Gastrocnemius medialis (tissue), 4 donors: ENCODE results near the gene ATP10A. TPM values are rescaled to one million over a fixed set of nuclear protein-coding genes. Genes with fewer than 3 reads are reported as not detected.

Experiments
- ATAC-seq, 2 donors: fragments of 150-250 bp; one replicate each; pipeline ENCODE4 v1.9.1; 2016
- DNase-seq, 2 donors: peaks; one replicate each; pipeline ENCODE4 v3.0.0-alpha.2; 2019
- H3K27ac ChIP-seq, 4 donors: fragments of 200-600 bp; sonication (generic); 1 replicate in 1 of 4; 2 replicates in 3 of 4; pipeline ENCODE4 v1.5.1; 2016 to 2018; ENCODE audit warnings: mild to moderate bottlenecking in 2 of 4, moderate library complexity in 1 of 4
- H3K27me3 ChIP-seq, 3 donors: fragments of 200-600 bp; sonication (generic) in 2 of 3; 1 replicate in 1 of 3; 2 replicates in 2 of 3; pipeline versions ENCODE4 v1.5.1 to v1.6.0; 2016 to 2019; ENCODE audit warnings: mild to moderate bottlenecking in 1 of 3, moderate library complexity in 1 of 3
- H3K36me3 ChIP-seq, 2 donors: fragments of 200-600 bp; sonication (generic) in 1 of 2; one replicate each; pipeline ENCODE4 v1.5.1; 2017 to 2018
- H3K4me1 ChIP-seq, 2 donors: fragments of 200-600 bp; sonication (generic) in 1 of 2; one replicate each; pipeline ENCODE4 v1.5.1; 2016 to 2017; ENCODE audit warnings: mild to moderate bottlenecking in 2 of 2
- H3K4me3 ChIP-seq, 4 donors: fragments of 200-600 bp; sonication (generic) in 3 of 4; 1 replicate in 1 of 4; 2 replicates in 3 of 4; pipeline ENCODE4 v1.5.1; 2016 to 2019; ENCODE audit warnings: mild to moderate bottlenecking in 2 of 4
- H3K9me3 ChIP-seq, 3 donors: fragments of 200-600 bp; sonication (generic) in 2 of 3; 1 replicate in 1 of 3; 2 replicates in 2 of 3; pipeline ENCODE4 v1.5.1; 2016 to 2019
- POLR2A ChIP-seq, 2 donors: fragments of 450-650 bp; IDR thresholded peaks; one replicate each; pipeline ENCODE4 v1.6.1; 2017; ENCODE audit warnings: antibody characterized with exemption in 2 of 2, mild to moderate bottlenecking in 2 of 2, moderate library complexity in 2 of 2
- in situ Hi-C, 4 donors: fragments of 200-750 bp; cut with MboI; loops; one replicate each; pipeline versions ENCODE4 v1.15.0 to v1.8.0; 2017; ENCODE audit warnings: low sequenced_read_pairs in 4 of 4
- intact Hi-C: fragments of 100-400 bp; cut with DNase I; formaldehyde crosslinking; loops from one replicate; pipeline ENCODE4 v1.15.1; 2023; ENCODE audit warnings: low total_unique reads
- total RNA-seq, 4 donors: library from RNA; depleted of rRNA; stranded (reverse); fragments of >200 nt; gene quantifications; one replicate each; pipeline versions ENCODE4 v1.1.0 to v1.2.3, GENCODE V29; 2016
- TF ChIP-seq, protein P1 (sequence below), 5 experiments: fragments of 450-650 bp in 3 of 5; fragments of 200-600 bp in 2 of 5; sonication (generic) in 2 of 5; IDR thresholded peaks in 4 of 5; conservative IDR thresholded peaks in 1 of 5; 1 replicate in 4 of 5; 2 replicates in 1 of 5; pipeline ENCODE4 v1.5.1; 2016 to 2019; ENCODE audit warnings: antibody characterized with exemption in 5 of 5, mild to moderate bottlenecking in 3 of 5, moderate library complexity in 3 of 5

The ATP10A gene
- total RNA-seq, 4 donors from 2014 or later, result 0.36 to 0.56 (median 0.47) TPM

DNA sequence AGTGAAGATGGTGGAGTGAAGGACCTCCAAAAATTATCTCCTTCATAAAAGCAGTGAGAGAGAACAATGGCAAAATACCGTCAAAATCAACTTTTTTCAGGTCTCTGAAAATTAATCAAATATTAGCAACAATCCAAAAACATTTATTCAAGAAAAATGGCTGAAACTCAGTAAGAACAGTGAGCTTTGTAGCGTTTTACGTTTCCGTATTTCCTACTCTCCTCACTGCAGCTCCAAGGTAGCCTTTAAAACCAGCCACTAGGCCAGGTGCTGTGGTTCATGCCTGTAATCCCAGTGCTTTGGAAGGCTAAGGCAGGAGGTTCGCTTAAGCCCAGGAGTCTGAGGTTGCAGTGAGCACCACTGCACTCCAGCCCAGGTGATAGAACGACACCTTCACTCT is 38.5 kb downstream of the ATP10A start:
- H3K9me3 ChIP-seq, result no peaks in the 10 kb centered on the region
- ATAC-seq, result no peak
- intact Hi-C loops (no loop called here), in situ Hi-C loops (loop anchor here in 1 of 4 donors (25.0 kb wide), 1 partner anchor 113 kb away; no protein-coding TSS in a partner anchor)
- TF ChIP-seq, protein P1, sequence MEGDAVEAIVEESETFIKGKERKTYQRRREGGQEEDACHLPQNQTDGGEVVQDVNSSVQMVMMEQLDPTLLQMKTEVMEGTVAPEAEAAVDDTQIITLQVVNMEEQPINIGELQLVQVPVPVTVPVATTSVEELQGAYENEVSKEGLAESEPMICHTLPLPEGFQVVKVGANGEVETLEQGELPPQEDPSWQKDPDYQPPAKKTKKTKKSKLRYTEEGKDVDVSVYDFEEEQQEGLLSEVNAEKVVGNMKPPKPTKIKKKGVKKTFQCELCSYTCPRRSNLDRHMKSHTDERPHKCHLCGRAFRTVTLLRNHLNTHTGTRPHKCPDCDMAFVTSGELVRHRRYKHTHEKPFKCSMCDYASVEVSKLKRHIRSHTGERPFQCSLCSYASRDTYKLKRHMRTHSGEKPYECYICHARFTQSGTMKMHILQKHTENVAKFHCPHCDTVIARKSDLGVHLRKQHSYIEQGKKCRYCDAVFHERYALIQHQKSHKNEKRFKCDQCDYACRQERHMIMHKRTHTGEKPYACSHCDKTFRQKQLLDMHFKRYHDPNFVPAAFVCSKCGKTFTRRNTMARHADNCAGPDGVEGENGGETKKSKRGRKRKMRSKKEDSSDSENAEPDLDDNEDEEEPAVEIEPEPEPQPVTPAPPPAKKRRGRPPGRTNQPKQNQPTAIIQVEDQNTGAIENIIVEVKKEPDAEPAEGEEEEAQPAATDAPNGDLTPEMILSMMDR (IDR thresholded peaks at IDR 0.05 in 4 of 5, conservative IDR thresholded peaks at IDR 0.05 in 1 of 5), result no peak
- no peak for TF ChIP-seq POLR2A (IDR thresholded peaks at IDR 0.05)
- no peak overlapping the region for H3K27ac ChIP-seq
- H3K36me3 ChIP-seq, result no peaks in the 10 kb centered on the region
- no peaks in the 10 kb centered on the region for H3K4me1 ChIP-seq
- H3K27me3 ChIP-seq, result no peaks in the 10 kb centered on the region
- no peak for DNase-seq
- H3K4me3 ChIP-seq, result no peak overlapping the region

DNA sequence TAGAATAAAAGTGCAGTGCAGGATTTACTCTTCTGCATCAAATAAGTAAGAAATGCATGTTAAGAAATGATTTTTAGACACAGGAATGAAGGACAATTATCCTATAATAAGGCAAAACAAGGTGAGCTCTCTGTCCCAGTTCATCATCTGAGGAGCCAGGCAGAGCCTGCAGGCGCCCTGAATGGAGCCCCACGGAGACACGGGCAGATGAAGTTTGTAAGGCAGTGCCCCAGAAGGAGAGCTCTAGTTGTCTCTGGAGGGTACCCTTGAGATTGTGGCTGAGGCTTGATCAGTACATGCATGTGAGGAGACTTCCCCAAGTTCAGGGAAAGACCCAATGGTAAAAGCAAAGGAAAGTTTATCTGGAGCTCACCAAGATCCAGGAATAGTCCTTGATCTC is 50.3 kb downstream of the ATP10A start:
- no peaks in the 10 kb centered on the region for H3K27me3 ChIP-seq

DNA sequence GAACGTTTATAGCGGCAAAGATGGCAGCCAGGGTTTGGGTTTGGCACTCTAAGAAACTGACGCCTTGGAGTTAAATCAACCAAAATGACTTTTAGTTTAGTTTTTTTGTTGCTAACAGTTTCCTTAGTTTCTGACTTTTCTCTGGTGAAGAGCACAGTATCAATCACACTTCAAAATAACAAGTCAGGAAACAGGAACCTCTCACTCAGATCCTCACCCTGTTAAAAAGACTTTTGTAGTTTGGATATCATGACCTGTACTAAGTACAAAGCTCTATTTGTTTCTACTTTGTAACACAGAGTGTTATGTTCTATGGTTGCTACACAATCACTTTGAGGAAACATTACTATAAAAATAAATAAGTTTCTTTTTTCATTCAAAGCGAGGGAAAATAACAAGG is 51.1 kb downstream of the ATP10A start:
- intact Hi-C loops (no loop called here), in situ Hi-C loops (loop anchor here in 1 of 4 donors (10.0 kb wide), 1 partner anchor 63 kb away; no protein-coding TSS in a partner anchor)
- Histone ChIP-seq H3K9me3 (no peaks in the 10 kb centered on the region), H3K36me3 (no peaks in the 10 kb centered on the region), H3K4me3 (no peak overlapping the region), H3K27me3 (no peaks in the 10 kb centered on the region), H3K27ac (no peak overlapping the region), H3K4me1 (no peaks in the 10 kb centered on the region)
- ATAC-seq (no peak), DNase-seq (no peak)
- TF ChIP-seq, protein P1 (IDR thresholded peaks at IDR 0.05 in 4 of 5, conservative IDR thresholded peaks at IDR 0.05 in 1 of 5), result no peak
- TF ChIP-seq POLR2A (IDR thresholded peaks at IDR 0.05), result no peak

More for the DNA sequence above, 50.3 kb downstream of the ATP10A start:
- intact Hi-C loops (no loop called here), in situ Hi-C loops (loop anchor here in 1 of 4 donors (10.0 kb wide), 1 partner anchor 62 kb away; no protein-coding TSS in a partner anchor)
- no peaks in the 10 kb centered on the region for H3K4me1 ChIP-seq
- no peak overlapping the region for H3K4me3 ChIP-seq
- ATAC-seq (no peak), DNase-seq (no peak)
- no peak overlapping the region for H3K27ac ChIP-seq
- no peaks in the 10 kb centered on the region for H3K9me3 ChIP-seq
- no peaks in the 10 kb centered on the region for H3K36me3 ChIP-seq
- no peak for TF ChIP-seq POLR2A (IDR thresholded peaks at IDR 0.05)
- TF ChIP-seq, protein P1 (IDR thresholded peaks at IDR 0.05 in 4 of 5, conservative IDR thresholded peaks at IDR 0.05 in 1 of 5), result no peak

DNA sequence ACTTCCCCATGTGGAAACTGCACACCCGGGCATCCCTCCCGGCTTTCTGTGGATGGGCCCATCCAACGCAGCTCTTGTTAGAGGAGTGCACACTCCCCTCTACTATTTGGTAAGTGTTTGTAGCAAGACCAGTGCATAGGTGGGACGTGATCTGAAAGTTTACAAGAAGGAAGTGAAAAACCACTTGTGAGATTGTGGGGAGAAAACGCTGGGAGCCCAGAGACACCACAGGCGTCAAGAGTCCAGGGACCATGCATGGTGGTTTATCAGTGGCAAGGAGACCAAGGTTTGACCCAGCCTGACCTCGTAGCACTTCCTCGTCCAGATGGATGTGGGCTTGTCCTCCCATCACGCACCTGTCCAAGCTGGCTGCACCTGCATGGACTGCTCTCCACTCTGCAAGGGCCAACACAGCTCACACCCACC is 51.6 kb downstream of the ATP10A start:
- intact Hi-C loops, result no loop called here
- ATAC-seq (no peak), DNase-seq (no peak)
- TF ChIP-seq, protein P1 (IDR thresholded peaks at IDR 0.05 in 4 of 5, conservative IDR thresholded peaks at IDR 0.05 in 1 of 5), result no peak
- no peak for TF ChIP-seq POLR2A (IDR thresholded peaks at IDR 0.05)
- in situ Hi-C loops, result loop anchor here in 1 of 4 donors (10.0 kb wide), 1 partner anchor 63 kb away; no protein-coding TSS in a partner anchor
- Histone ChIP-seq H3K4me1 (no peaks in the 10 kb centered on the region), H3K36me3 (no peaks in the 10 kb centered on the region), H3K4me3 (no peak overlapping the region), H3K27me3 (no peaks in the 10 kb centered on the region), H3K9me3 (no peaks in the 10 kb centered on the region), H3K27ac (no peak overlapping the region)

DNA sequence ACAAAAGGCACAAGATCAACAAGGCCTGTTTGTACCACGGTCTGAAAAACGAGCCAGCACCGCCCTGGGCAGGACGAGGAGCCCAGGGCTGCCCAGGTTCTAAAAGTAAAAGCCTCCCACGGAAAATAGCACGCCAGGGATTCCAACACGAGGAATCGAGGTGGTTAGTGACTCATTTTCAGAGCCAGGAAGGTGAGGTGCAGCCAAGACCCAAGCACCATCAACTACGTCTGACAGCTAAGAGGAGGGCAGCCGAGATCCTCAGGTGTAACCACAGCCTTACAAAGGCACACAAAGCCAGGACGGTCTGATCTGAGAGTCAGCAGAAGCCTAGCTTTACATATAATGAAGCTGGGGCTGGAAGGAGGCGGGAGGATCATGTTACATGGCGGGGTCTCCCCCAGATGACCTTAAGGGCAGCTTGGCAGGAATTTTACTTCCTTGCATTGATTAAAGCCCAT is 52.5 kb downstream of the ATP10A start:
- H3K27ac ChIP-seq, result no peak overlapping the region
- no peaks in the 10 kb centered on the region for H3K27me3 ChIP-seq
- no peaks in the 10 kb centered on the region for H3K9me3 ChIP-seq
- intact Hi-C loops (no loop called here), in situ Hi-C loops (loop anchor here in 1 of 4 donors (10.0 kb wide), 1 partner anchor 64 kb away; no protein-coding TSS in a partner anchor)
- no peaks in the 10 kb centered on the region for H3K36me3 ChIP-seq
- H3K4me3 ChIP-seq, result no peak overlapping the region
- TF ChIP-seq, protein P1 (IDR thresholded peaks at IDR 0.05 in 4 of 5, conservative IDR thresholded peaks at IDR 0.05 in 1 of 5), result no peak
- TF ChIP-seq POLR2A (IDR thresholded peaks at IDR 0.05), result no peak
- H3K4me1 ChIP-seq, result no peaks in the 10 kb centered on the region
- ATAC-seq (no peak), DNase-seq (no peak)
